SK-N-SH (cell line): ENCODE results near the gene PLXNA4. TPM values are rescaled to one million over a fixed set of nuclear protein-coding genes. Genes with fewer than 3 reads are reported as not detected.

Experiments
- CTCF ChIA-PET: fragments of 300-600, 350-600 bp; formaldehyde crosslinking; extraction: SDS; loops from one replicate; lab custom pipeline; 2021; lab: Yijun Ruan, JAX
- POLR2A ChIA-PET: fragments of 350-600 bp; sonication (Branson Sonifier 250); formaldehyde crosslinking; extraction: SDS; loops from one replicate; lab custom pipeline; 2020; ENCODE audit warnings: antibody characterized with exemption, inconsistent platforms; lab: Yijun Ruan, JAX
- DNase-seq: peaks from one replicate; pipeline ENCODE4 v3.0.0; 2012
- H2AFZ ChIP-seq: fragments of 200-600 bp; sonication (generic); 2 replicates; pipeline ENCODE4 v1.8.1; 2016; ENCODE audit warnings: antibody characterized with exemption, mild to moderate bottlenecking, low read depth
- H3F3A ChIP-seq: fragments of 200-600 bp; sonication (generic); replicated peaks from 2 replicates; pipeline ENCODE3; 2016; ENCODE audit warnings: antibody characterized with exemption, mild to moderate bottlenecking; ENCODE audit not compliant: insufficient read depth
- H3K27ac ChIP-seq, 2 experiments: fragments of 200-500 bp in 1 of 2; fragments of 200-600 bp in 1 of 2; sonication (Bioruptor generic) in 1 of 2; sonication (generic), shearing (Covaris generic) in 1 of 2; 2 replicates each; pipeline versions ENCODE4 v1.5.1 to v1.6.1; 2014 to 2016; ENCODE audit warnings: low read depth in 2 of 2, inconsistent platforms in 1 of 2, low read length in 1 of 2, mild to moderate bottlenecking in 1 of 2, mixed read lengths in 1 of 2
- H3K27me3 ChIP-seq: fragments of 200-600 bp; sonication (generic), shearing (Covaris generic); 2 replicates; pipeline ENCODE4 v1.6.1; 2016; ENCODE audit warnings: mixed run types; ENCODE audit not compliant: insufficient read depth
- H3K36me3 ChIP-seq, 2 experiments: fragments of 200-500 bp in 1 of 2; fragments of 200-600 bp in 1 of 2; sonication (Bioruptor generic) in 1 of 2; sonication (generic) in 1 of 2; replicated peaks in 1 of 2; 2 replicates each; pipeline versions ENCODE3 to v1.5.1; 2014 to 2016; ENCODE audit warnings: low read length in 1 of 2, mild to moderate bottlenecking in 1 of 2; ENCODE audit not compliant: insufficient read depth in 2 of 2, control insufficient read depth in 1 of 2
- H3K4me1 ChIP-seq, 2 experiments: fragments of 200-500 bp in 1 of 2; fragments of 200-600 bp in 1 of 2; sonication (Bioruptor generic) in 1 of 2; sonication (generic), shearing (Covaris generic) in 1 of 2; 2 replicates each; pipeline versions ENCODE4 v1.5.1 to v1.6.1; 2014 to 2016; ENCODE audit warnings: low read depth in 1 of 2, low read length in 1 of 2, mixed run types in 1 of 2; ENCODE audit not compliant: insufficient read depth in 2 of 2, control insufficient read depth in 1 of 2
- H3K4me2 ChIP-seq: fragments of 200-600 bp; sonication (generic), shearing (Covaris generic); 2 replicates; pipeline ENCODE4 v1.6.1; 2017; ENCODE audit warnings: mixed run types
- H3K4me3 ChIP-seq, 2 experiments: fragments of 200-500 bp in 1 of 2; fragments of 200-600 bp in 1 of 2; sonication (Bioruptor generic) in 1 of 2; sonication (generic), shearing (Covaris generic) in 1 of 2; 2 replicates each; pipeline versions ENCODE4 v1.5.1 to v1.8.1; 2014 to 2016; ENCODE audit warnings: low read depth in 2 of 2, inconsistent platforms in 1 of 2, low read length in 1 of 2, mild to moderate bottlenecking in 1 of 2, mixed read lengths in 1 of 2, moderate library complexity in 1 of 2
- H3K79me2 ChIP-seq: fragments of 200-600 bp; sonication (generic); 2 replicates; pipeline ENCODE4 v1.8.1; 2017; ENCODE audit warnings: mild to moderate bottlenecking; ENCODE audit not compliant: insufficient read depth
- H3K9ac ChIP-seq: fragments of 200-600 bp; sonication (generic); 2 replicates; pipeline ENCODE4 v1.6.1; 2017; ENCODE audit warnings: mixed run types
- H3K9me2 ChIP-seq: fragments of 200-600 bp; sonication (generic); 2 replicates; pipeline ENCODE4 v1.6.1; 2017; ENCODE audit warnings: mixed run types
- H3K9me3 ChIP-seq: fragments of 200-600 bp; sonication (generic); 2 replicates; pipeline ENCODE4 v1.6.1; 2017; ENCODE audit warnings: mixed run types, mild to moderate bottlenecking, moderate library complexity
- H4K20me1 ChIP-seq: fragments of 200-600 bp; sonication (generic); 2 replicates; pipeline ENCODE4 v1.6.1; 2017; ENCODE audit warnings: mild to moderate bottlenecking, mixed run types; ENCODE audit not compliant: insufficient read depth
- CHD2 ChIP-seq: fragments of 150-350 bp; IDR thresholded peaks from 2 replicates; pipeline ENCODE4 v1.6.1; 2018; ENCODE audit warnings: low read length; ENCODE audit not compliant: partially characterized antibody
- ELF1 ChIP-seq: IDR thresholded peaks from 2 replicates; pipeline ENCODE4 v1.4.0; 2012
- EP300 ChIP-seq, 2 experiments: IDR thresholded peaks; 2 replicates each; pipeline versions ENCODE4 v1.4.0 to v1.6.1; 2012; ENCODE audit warnings: borderline replicate concordance in 1 of 2, low read depth in 1 of 2, low read length in 1 of 2
- EZH2phosphoT487 ChIP-seq: fragments of 200-600 bp; sonication (generic); IDR thresholded peaks from 2 replicates; pipeline ENCODE4 v1.6.1; 2017; ENCODE audit warnings: low read depth, mixed run types, mild to moderate bottlenecking, antibody characterized with exemption, moderate library complexity, borderline replicate concordance
- FOSL2 ChIP-seq: IDR thresholded peaks from 2 replicates; pipeline ENCODE4 v1.4.0; 2012; ENCODE audit warnings: low read depth, mild to moderate bottlenecking, moderate library complexity, borderline replicate concordance
- FOXM1 ChIP-seq: IDR thresholded peaks from 2 replicates; pipeline ENCODE4 v1.4.0; 2012; ENCODE audit warnings: low read depth, mild to moderate bottlenecking
- GATA2 ChIP-seq: sonication (generic); formaldehyde crosslinking; IDR thresholded peaks from 2 replicates; pipeline ENCODE4 v1.5.0; 2020; ENCODE audit warnings: mild to moderate bottlenecking, missing genetic modification reagents
- MXI1 ChIP-seq: IDR thresholded peaks from 2 replicates; pipeline ENCODE4 v1.6.1; 2012; ENCODE audit warnings: mild to moderate bottlenecking, low read depth, low read length, improper control_type of control experiment
- NFIC ChIP-seq: IDR thresholded peaks from 2 replicates; pipeline ENCODE4 v1.4.0; 2012; ENCODE audit warnings: borderline replicate concordance
- NRF1 ChIP-seq: IDR thresholded peaks from 2 replicates; pipeline ENCODE4 v1.6.1; 2012; ENCODE audit warnings: low read depth, mild to moderate bottlenecking, low read length
- POLR2AphosphoS5 ChIP-seq: IDR thresholded peaks from 2 replicates; pipeline ENCODE4 v1.6.1; 2012; ENCODE audit warnings: low read depth, low read length
- RAD21 ChIP-seq: IDR thresholded peaks from 2 replicates; pipeline ENCODE4 v1.6.1; 2012; ENCODE audit warnings: mild to moderate bottlenecking, low read length
- RCOR1 ChIP-seq: fragments of 150-350 bp; IDR thresholded peaks from 2 replicates; pipeline ENCODE4 v1.6.1; 2017; ENCODE audit warnings: antibody characterized with exemption, low read length
- RFX5 ChIP-seq: IDR thresholded peaks from 2 replicates; pipeline ENCODE4 v1.6.1; 2012; ENCODE audit warnings: mild to moderate bottlenecking, improper control_type of control experiment, low read length
- RXRA ChIP-seq: IDR thresholded peaks from 2 replicates; pipeline ENCODE4 v1.4.0; 2012; ENCODE audit warnings: low read depth, mild to moderate bottlenecking, borderline replicate concordance
- SIN3A ChIP-seq: IDR thresholded peaks from 2 replicates; pipeline ENCODE4 v1.6.1; 2012; ENCODE audit warnings: low read depth, mild to moderate bottlenecking, low read length, moderate library complexity, borderline replicate concordance
- TAF1 ChIP-seq: IDR thresholded peaks from 2 replicates; pipeline ENCODE4 v1.6.1; 2012; ENCODE audit warnings: low read depth, mild to moderate bottlenecking, low read length, moderate library complexity, borderline replicate concordance
- TEAD4 ChIP-seq: IDR thresholded peaks from 2 replicates; pipeline ENCODE4 v1.4.0; 2012; ENCODE audit warnings: mild to moderate bottlenecking, borderline replicate concordance; ENCODE audit not compliant: insufficient read depth
- WGBS: methylation state at CpG from one replicate; pipeline ENCODE4 v1.1.6; 2017; ENCODE audit warnings: low lambda C conversion rate; 5-methylcytosine and 5-hydroxymethylcytosine counted together
- polyA plus RNA-seq, 3 experiments: library from polyadenylated mRNA; depleted of rRNA; stranded (reverse); fragments of >200 nt; gene quantifications; 2 replicates each; pipeline ENCODE4 v1.2.3, GENCODE V29; 2012
- TF ChIP-seq, protein P1 (sequence below): fragments of 150-350 bp; IDR thresholded peaks from 2 replicates; pipeline ENCODE4 v1.6.1; 2017; ENCODE audit warnings: antibody characterized with exemption, low read length, low read depth, borderline replicate concordance
- TF ChIP-seq, protein P2 (sequence below): fragments of 150-350 bp; IDR thresholded peaks from 2 replicates; pipeline ENCODE4 v1.6.1; 2016; ENCODE audit warnings: mild to moderate bottlenecking, low read depth, low read length
- TF ChIP-seq, protein P3 (sequence below): IDR thresholded peaks from 2 replicates; pipeline ENCODE4; 2012
- TF ChIP-seq, protein P4 (sequence below): IDR thresholded peaks from 2 replicates; pipeline ENCODE4 v1.6.1; 2012; ENCODE audit warnings: mild to moderate bottlenecking, low read depth, low read length, moderate library complexity
- TF ChIP-seq, protein P5 (sequence below): fragments of 200-600 bp; sonication (generic); IDR thresholded peaks from 2 replicates; pipeline ENCODE4 v1.6.1; 2017; ENCODE audit warnings: antibody characterized with exemption, mild to moderate bottlenecking, moderate library complexity

The PLXNA4 gene
- polyA plus RNA-seq, 1 of the 3 experiments (the other 2 are of a cell fraction) = 2.4 TPM

DNA sequence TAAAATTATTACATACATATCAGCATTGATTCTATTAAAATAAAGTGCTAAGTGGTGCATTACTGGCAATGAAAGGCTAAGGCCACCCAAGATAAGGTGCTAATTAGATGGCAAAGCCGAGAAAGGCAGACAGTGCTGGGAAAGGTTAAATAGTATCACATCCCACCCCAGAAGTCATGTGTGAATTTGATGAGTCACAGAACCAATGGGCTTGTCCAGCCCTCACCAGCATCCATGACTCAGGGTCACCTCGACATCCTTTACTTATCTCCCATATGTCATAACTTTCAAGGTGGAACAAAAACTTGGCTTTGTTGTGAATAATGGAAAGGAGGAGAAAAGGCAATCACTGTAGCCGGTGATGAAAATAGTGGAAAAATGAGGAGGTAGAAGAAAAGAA is 459.1 kb downstream of the PLXNA4 start (continued):
- TF ChIP-seq FOSL2 (peak; percentile 92), FOXM1 (no peak), TEAD4 (no peak), RFX5 (no peak), NRF1 (no peak), RCOR1 (no peak), CHD2 (no peak), NFIC (peak; percentile 63)
- TF ChIP-seq, protein P1, sequence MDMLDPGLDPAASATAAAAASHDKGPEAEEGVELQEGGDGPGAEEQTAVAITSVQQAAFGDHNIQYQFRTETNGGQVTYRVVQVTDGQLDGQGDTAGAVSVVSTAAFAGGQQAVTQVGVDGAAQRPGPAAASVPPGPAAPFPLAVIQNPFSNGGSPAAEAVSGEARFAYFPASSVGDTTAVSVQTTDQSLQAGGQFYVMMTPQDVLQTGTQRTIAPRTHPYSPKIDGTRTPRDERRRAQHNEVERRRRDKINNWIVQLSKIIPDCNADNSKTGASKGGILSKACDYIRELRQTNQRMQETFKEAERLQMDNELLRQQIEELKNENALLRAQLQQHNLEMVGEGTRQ = no peak

DNA sequence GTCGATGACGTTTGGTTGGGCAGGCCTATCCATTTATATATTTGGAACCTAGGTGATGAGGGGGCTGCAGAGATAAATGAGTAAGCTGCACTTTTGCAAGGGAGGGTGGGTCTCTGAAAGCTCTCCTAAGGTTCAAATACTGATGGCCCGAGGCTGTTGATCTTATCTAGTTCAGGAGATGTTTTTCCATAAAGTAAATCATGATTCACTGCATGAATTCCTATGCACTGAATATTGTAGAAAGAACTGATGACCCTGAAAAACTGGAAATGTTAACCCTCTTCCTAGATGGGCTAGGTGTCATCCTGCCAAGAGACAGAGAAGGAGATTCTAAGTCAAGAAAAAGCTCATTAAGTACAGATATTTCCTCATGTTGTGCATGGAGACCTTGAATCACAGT is 459.9 kb downstream of the PLXNA4 start:
- Histone ChIP-seq H3K27ac (peak overlapping the region; percentile 65 to 86), H3K9me3 (no peaks in the 10 kb centered on the region), H3K36me3 (peaks cover 0 to 7% of the 10 kb centered on the region in 2 experiments), H3K27me3 (no peaks in the 10 kb centered on the region), H3K79me2 (no peaks in the 10 kb centered on the region), H3K4me3 (no peak overlapping the region), H3K4me2 (peak overlapping the region; percentile 30; the same call in 1 of the 2 replicates), H2AFZ (no peak overlapping the region), H4K20me1 (no peaks in the 10 kb centered on the region), H3K4me1 (peaks cover 22 to 34% of the 10 kb centered on the region in 2 experiments), H3K9ac (peak overlapping the region; percentile 32; the same call in 1 of the 2 replicates), H3K9me2 (no peaks in the 10 kb centered on the region), H3F3A (peaks cover 30% of the 10 kb centered on the region)
- CTCF ChIA-PET = no interaction called here
- no peak for DNase-seq
- POLR2A ChIA-PET = no interaction called here
- 8% methylated on average over 3 of the region's 3 CpGs for WGBS
- TF ChIP-seq TEAD4 (peak; percentile 82), SIN3A (peak; percentile 21; the same call in 1 of the 2 replicates), MXI1 (no peak), TAF1 (no peak), RCOR1 (no peak), EP300 (IDR thresholded peaks at IDR 0.05; ENCODE audit: borderline replicate concordance in 1 of 2, low read depth in 1 of 2, low read length in 1 of 2) (peak in 1 of 2 experiments; percentile 95; a peak in 2 of 4 replicates), GATA2 (no peak), RAD21 (no peak), NFIC (peak; percentile 76), RFX5 (no peak), RXRA (peak; percentile 95), ELF1 (no peak), CHD2 (no peak), POLR2AphosphoS5 (no peak; the same call in 1 of the 2 replicates), NRF1 (no peak), EZH2phosphoT487 (no peak)
- TF ChIP-seq, protein P2, sequence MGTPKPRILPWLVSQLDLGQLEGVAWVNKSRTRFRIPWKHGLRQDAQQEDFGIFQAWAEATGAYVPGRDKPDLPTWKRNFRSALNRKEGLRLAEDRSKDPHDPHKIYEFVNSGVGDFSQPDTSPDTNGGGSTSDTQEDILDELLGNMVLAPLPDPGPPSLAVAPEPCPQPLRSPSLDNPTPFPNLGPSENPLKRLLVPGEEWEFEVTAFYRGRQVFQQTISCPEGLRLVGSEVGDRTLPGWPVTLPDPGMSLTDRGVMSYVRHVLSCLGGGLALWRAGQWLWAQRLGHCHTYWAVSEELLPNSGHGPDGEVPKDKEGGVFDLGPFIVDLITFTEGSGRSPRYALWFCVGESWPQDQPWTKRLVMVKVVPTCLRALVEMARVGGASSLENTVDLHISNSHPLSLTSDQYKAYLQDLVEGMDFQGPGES = no peak
- TF ChIP-seq, protein P3, sequence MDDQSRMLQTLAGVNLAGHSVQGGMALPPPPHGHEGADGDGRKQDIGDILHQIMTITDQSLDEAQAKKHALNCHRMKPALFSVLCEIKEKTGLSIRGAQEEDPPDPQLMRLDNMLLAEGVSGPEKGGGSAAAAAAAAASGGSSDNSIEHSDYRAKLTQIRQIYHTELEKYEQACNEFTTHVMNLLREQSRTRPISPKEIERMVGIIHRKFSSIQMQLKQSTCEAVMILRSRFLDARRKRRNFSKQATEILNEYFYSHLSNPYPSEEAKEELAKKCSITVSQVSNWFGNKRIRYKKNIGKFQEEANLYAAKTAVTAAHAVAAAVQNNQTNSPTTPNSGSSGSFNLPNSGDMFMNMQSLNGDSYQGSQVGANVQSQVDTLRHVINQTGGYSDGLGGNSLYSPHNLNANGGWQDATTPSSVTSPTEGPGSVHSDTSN = peak; percentile 85
- TF ChIP-seq, protein P4, sequence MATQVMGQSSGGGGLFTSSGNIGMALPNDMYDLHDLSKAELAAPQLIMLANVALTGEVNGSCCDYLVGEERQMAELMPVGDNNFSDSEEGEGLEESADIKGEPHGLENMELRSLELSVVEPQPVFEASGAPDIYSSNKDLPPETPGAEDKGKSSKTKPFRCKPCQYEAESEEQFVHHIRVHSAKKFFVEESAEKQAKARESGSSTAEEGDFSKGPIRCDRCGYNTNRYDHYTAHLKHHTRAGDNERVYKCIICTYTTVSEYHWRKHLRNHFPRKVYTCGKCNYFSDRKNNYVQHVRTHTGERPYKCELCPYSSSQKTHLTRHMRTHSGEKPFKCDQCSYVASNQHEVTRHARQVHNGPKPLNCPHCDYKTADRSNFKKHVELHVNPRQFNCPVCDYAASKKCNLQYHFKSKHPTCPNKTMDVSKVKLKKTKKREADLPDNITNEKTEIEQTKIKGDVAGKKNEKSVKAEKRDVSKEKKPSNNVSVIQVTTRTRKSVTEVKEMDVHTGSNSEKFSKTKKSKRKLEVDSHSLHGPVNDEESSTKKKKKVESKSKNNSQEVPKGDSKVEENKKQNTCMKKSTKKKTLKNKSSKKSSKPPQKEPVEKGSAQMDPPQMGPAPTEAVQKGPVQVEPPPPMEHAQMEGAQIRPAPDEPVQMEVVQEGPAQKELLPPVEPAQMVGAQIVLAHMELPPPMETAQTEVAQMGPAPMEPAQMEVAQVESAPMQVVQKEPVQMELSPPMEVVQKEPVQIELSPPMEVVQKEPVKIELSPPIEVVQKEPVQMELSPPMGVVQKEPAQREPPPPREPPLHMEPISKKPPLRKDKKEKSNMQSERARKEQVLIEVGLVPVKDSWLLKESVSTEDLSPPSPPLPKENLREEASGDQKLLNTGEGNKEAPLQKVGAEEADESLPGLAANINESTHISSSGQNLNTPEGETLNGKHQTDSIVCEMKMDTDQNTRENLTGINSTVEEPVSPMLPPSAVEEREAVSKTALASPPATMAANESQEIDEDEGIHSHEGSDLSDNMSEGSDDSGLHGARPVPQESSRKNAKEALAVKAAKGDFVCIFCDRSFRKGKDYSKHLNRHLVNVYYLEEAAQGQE = no peak
- TF ChIP-seq, protein P5, sequence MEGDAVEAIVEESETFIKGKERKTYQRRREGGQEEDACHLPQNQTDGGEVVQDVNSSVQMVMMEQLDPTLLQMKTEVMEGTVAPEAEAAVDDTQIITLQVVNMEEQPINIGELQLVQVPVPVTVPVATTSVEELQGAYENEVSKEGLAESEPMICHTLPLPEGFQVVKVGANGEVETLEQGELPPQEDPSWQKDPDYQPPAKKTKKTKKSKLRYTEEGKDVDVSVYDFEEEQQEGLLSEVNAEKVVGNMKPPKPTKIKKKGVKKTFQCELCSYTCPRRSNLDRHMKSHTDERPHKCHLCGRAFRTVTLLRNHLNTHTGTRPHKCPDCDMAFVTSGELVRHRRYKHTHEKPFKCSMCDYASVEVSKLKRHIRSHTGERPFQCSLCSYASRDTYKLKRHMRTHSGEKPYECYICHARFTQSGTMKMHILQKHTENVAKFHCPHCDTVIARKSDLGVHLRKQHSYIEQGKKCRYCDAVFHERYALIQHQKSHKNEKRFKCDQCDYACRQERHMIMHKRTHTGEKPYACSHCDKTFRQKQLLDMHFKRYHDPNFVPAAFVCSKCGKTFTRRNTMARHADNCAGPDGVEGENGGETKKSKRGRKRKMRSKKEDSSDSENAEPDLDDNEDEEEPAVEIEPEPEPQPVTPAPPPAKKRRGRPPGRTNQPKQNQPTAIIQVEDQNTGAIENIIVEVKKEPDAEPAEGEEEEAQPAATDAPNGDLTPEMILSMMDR = no peak
